GM12878 (cell line): ENCODE data around the gene POU6F2. TPM values are rescaled to one million over a fixed set of nuclear protein-coding genes. Genes with fewer than 3 reads are reported as not detected.

Experiments used
- ATAC-seq: fragments of 200-7000 bp; cut with Tn5 transposase; 3 replicates; pipeline ENCODE4 v1.9.1; 2020; ENCODE audit warnings: mild to moderate bottlenecking, moderate library complexity
- BruUV-seq: library from RNA; stranded (reverse); fragments of 400-500 nt; replicated peaks from 2 replicates; lab custom pipeline; 2021; lab: Mats Ljungman, UMichigan
- CTCF ChIA-PET: fragments of 300-600 bp; sonication (Branson Sonifier 250); formaldehyde crosslinking; extraction: SDS; loops from one replicate; lab custom pipeline; 2021; ENCODE audit warnings: inconsistent platforms; lab: Yijun Ruan, JAX
- POLR2A ChIA-PET: fragments of 350-600 bp; formaldehyde crosslinking; extraction: SDS; loops from one replicate; lab custom pipeline; 2021; ENCODE audit warnings: inconsistent platforms; lab: Charles Lee
- RAD21 ChIA-PET: fragments of 300-600 bp; sonication (Branson Sonifier 250); formaldehyde crosslinking; loops from one replicate; lab custom pipeline; 2023; ENCODE audit warnings: antibody characterized with exemption; ENCODE audit not compliant: unreplicated experiment; lab: Charles Lee
- SMC1A ChIA-PET: fragments of 300-600 bp; sonication (Branson Sonifier 250); formaldehyde crosslinking; loops from one replicate; lab custom pipeline; 2023; ENCODE audit not compliant: unreplicated experiment, uncharacterized antibody; lab: Charles Lee
- DNase-seq: peaks from one replicate; pipeline ENCODE4 v3.0.0-alpha.2; 2011; ENCODE audit warnings: low read depth, low spot score
- FAIRE-seq: peaks from 3 replicates; lab custom pipeline; 2011; peaks lifted over from hg19 to GRCh38; lab: Jason Lieb, UNC
- H2AFZ ChIP-seq: 2 replicates; pipeline ENCODE4 v1.6.0; 2011; ENCODE audit warnings: low read depth, low read length, control low read depth; ENCODE audit not compliant: control insufficient read depth
- H3K27ac ChIP-seq: 2 replicates; pipeline ENCODE4 v1.5.1; 2011; ENCODE audit warnings: control low read depth; ENCODE audit not compliant: control insufficient read depth, insufficient read depth
- H3K27me3 ChIP-seq, 2 experiments: replicated peaks in 1 of 2; 2 replicates each; pipeline versions ENCODE4 v1.6.0 to v1.6.1; 2011; ENCODE audit warnings: low read length in 1 of 2; ENCODE audit not compliant: control insufficient read depth in 2 of 2, insufficient read depth in 2 of 2
- H3K36me3 ChIP-seq, 2 experiments: 2 replicates each; pipeline ENCODE4 v1.5.1; 2011; ENCODE audit warnings: low read length in 1 of 2; ENCODE audit not compliant: control insufficient read depth in 2 of 2, insufficient read depth in 2 of 2
- H3K4me1 ChIP-seq: 2 replicates; pipeline ENCODE4 v1.6.1; 2011; ENCODE audit warnings: mild to moderate bottlenecking, low read length, moderate library complexity, mixed read lengths; ENCODE audit not compliant: control insufficient read depth, insufficient read depth
- H3K4me2 ChIP-seq: 2 replicates; pipeline ENCODE4 v1.6.0; 2011; ENCODE audit warnings: control low read depth; ENCODE audit not compliant: control insufficient read depth, insufficient read depth
- H3K4me3 ChIP-seq: fragments of 200-600 bp; sonication (generic); 2 replicates; pipeline ENCODE4 v1.5.1; 2016
- H3K79me2 ChIP-seq: 2 replicates; pipeline ENCODE4 v1.6.0; 2011; ENCODE audit warnings: low read length; ENCODE audit not compliant: control insufficient read depth, insufficient read depth
- H3K9ac ChIP-seq: 2 replicates; pipeline ENCODE4 v1.8.0; 2011; ENCODE audit warnings: low read length, control low read depth, mixed read lengths; ENCODE audit not compliant: control insufficient read depth, insufficient read depth
- H3K9me3 ChIP-seq: replicated peaks from 3 replicates; pipeline ENCODE4 v1.5.1; 2011; ENCODE audit warnings: mild to moderate bottlenecking, low read length; ENCODE audit not compliant: control insufficient read depth, insufficient read depth
- H4K20me1 ChIP-seq: 2 replicates; pipeline ENCODE4 v1.6.0; 2011; ENCODE audit not compliant: control insufficient read depth, insufficient read depth
- ASH2L ChIP-seq: fragments of 300-600, 200-600 bp; sonication (generic); IDR thresholded peaks from 2 replicates; pipeline ENCODE4 v1.6.1; 2017; ENCODE audit warnings: low read depth, mild to moderate bottlenecking, borderline replicate concordance
- CHD2 ChIP-seq: IDR thresholded peaks from 2 replicates; pipeline ENCODE4 v1.6.1; 2011; ENCODE audit warnings: low read depth, low read length, improper control_type of control experiment, borderline replicate concordance
- CREB1 ChIP-seq: IDR thresholded peaks from 2 replicates; pipeline ENCODE4 v1.6.1; 2012; ENCODE audit warnings: low read depth, mild to moderate bottlenecking, inconsistent platforms
- CREM ChIP-seq: IDR thresholded peaks from 2 replicates; pipeline ENCODE4 v1.6.1; 2014; ENCODE audit warnings: antibody characterized with exemption, low read depth
- IRF4 ChIP-seq: IDR thresholded peaks from 2 replicates; pipeline ENCODE4 v1.6.1; 2011; ENCODE audit warnings: low read depth, low read length
- JUNB ChIP-seq: IDR thresholded peaks from 2 replicates; pipeline ENCODE4 v1.6.1; 2016; ENCODE audit warnings: antibody characterized with exemption, mild to moderate bottlenecking
- KAT2A ChIP-seq: conservative IDR thresholded peaks from 2 replicates; pipeline ENCODE4 v1.6.1; 2011; ENCODE audit warnings: low read depth, low read length; ENCODE audit not compliant: control insufficient read depth
- NRF1 ChIP-seq: conservative IDR thresholded peaks from 2 replicates; pipeline ENCODE4 v1.6.1; 2011; ENCODE audit warnings: mild to moderate bottlenecking, low read depth, low read length, improper control_type of control experiment
- RFX5 ChIP-seq: IDR thresholded peaks from 2 replicates; pipeline ENCODE4 v1.6.1; 2011; ENCODE audit warnings: low read depth, low read length, improper control_type of control experiment
- YY1 ChIP-seq: IDR thresholded peaks from 2 replicates; pipeline ENCODE4 v1.6.1; 2011; ENCODE audit warnings: low read depth, mild to moderate bottlenecking, low read length
- ZBTB33 ChIP-seq: fragments of 450-650 bp; IDR thresholded peaks from 2 replicates; pipeline ENCODE4 v1.6.1; 2017; ENCODE audit warnings: mild to moderate bottlenecking
- WGBS: methylation state at CpG from one replicate; pipeline ENCODE4 v1.1.6; 2016; ENCODE audit warnings: low lambda C conversion rate; ENCODE audit not compliant: insufficient replicate concordance, insufficient coverage; ENCODE audit errors: missing lambda C conversion rate; 5-methylcytosine and 5-hydroxymethylcytosine counted together
- in situ Hi-C: fragments of 300-500 bp; cut with MboI; formaldehyde crosslinking; loops from 9 replicates; pipeline ENCODE4 v1.14.3; 2018; ENCODE audit warnings: mixed read lengths
- intact Hi-C: fragments of 100-400 bp; cut with micrococcal nuclease; formaldehyde crosslinking; loops from one replicate; pipeline ENCODE4 v1.14.2; 2022; ENCODE audit not compliant: unreplicated experiment
- polyA plus RNA-seq, 11 experiments: library from polyadenylated mRNA; depleted of rRNA in 4 of 11; unstranded in 6 of 11; stranded (reverse) in 5 of 11; fragments of >200 nt; fragmentation: Nextera tagmentation in 4 of 11; fragmentation: Illumina TruSeq in 1 of 11; extraction: Ambion mirVana in 4 of 11; extraction: Trizol in 1 of 11; gene quantifications; 1 replicate in 1 of 11; 2 replicates in 10 of 11; pipeline versions ENCODE4 v1.2.1 to v1.2.3, GENCODE V29; 2011 to 2016; ENCODE audit warnings: inconsistent platforms in 2 of 11, missing spikeins in 2 of 11, low read depth in 1 of 11
- total RNA-seq, 4 experiments: library from RNA; depleted of rRNA in 3 of 4; stranded (reverse); fragments of >200 nt in 3 of 4; fragmentation: Illumina TruSeq in 1 of 4; extraction: Trizol in 1 of 4; gene quantifications; 2 replicates each; pipeline versions ENCODE4 v1.2.1 to v1.2.3, GENCODE V29; 2013 to 2021
- TF ChIP-seq, protein P1 (sequence below): fragments of 450-650 bp; formaldehyde crosslinking; IDR thresholded peaks from 2 replicates; pipeline ENCODE4 v1.4.0; 2020; ENCODE audit warnings: mild to moderate bottlenecking, moderate library complexity
- TF ChIP-seq, protein P2 (sequence below): fragments of 450-650 bp; IDR thresholded peaks from 2 replicates; pipeline ENCODE4 v1.6.1; 2017; ENCODE audit warnings: antibody characterized with exemption, mild to moderate bottlenecking, moderate library complexity

Gene POU6F2
- total and polyA plus RNA-seq, 10 of the 15 experiments (the other 5 are each of a cell fraction or from before 2014, with no cell fraction given) = 0.10 TPM; not detected in 9

DNA sequence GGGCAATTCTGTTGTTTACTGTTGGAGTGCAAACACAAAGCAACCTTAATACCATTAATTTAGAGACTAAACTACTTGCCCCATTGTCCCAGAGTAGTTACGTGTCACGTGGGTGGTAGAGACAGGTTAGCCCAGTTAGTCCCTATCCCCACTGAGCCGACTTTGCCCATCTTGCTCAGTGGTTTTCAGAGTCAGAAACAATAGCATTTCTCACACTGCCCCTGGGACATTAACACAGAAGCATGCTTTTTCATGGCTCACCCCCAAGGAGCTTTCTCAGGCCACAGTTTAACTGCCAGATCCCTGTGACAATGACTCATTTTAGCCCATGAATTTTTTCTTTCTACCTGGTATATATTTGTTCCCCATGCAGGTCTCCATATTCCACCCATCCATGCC lies 271.0 kb downstream of the POU6F2 start (continued):
- TF ChIP-seq NRF1 (no peak), CREM (no peak), CHD2 (no peak), CREB1 (no peak), IRF4 (no peak)
- TF ChIP-seq, all 136 proteins: peak for 0

- Histone ChIP-seq H3K4me1 (no peaks in the 10 kb centered on the region), H3K4me2 (no peak overlapping the region), H3K27ac (no peak overlapping the region), H3K27me3 (no peaks in the 10 kb centered on the region; a peak in 1 of 4 replicates), H3K9me3 (no peaks in the 10 kb centered on the region), H3K9ac (no peak overlapping the region), H4K20me1 (no peaks in the 10 kb centered on the region), H3K4me3 (no peak overlapping the region), H3K36me3 (no peaks in the 10 kb centered on the region), H2AFZ (no peak overlapping the region), H3K79me2 (no peaks in the 10 kb centered on the region)
- no TSS peak for BruUV-seq
- RAD21 ChIA-PET = no interaction called here
- CTCF ChIA-PET = interaction anchor here (1.0 kb wide), 1 partner anchor 204 kb away, joined by 3 read pairs; no protein-coding TSS in a partner anchor
- no peak for ATAC-seq
- POLR2A ChIA-PET = no interaction called here
- SMC1A ChIA-PET = no interaction called here
- WGBS = 46% methylated on average over 9 of the region's 9 CpGs
- no peak for FAIRE-seq
- intact Hi-C loops = no loop called here
- no peak for DNase-seq
- in situ Hi-C loops = no loop called here
- TF ChIP-seq RFX5 (no peak), YY1 (no peak), ZBTB33 (no peak), JUNB (no peak), ASH2L (no peak), KAT2A (no peak)
- TF ChIP-seq, protein P1, sequence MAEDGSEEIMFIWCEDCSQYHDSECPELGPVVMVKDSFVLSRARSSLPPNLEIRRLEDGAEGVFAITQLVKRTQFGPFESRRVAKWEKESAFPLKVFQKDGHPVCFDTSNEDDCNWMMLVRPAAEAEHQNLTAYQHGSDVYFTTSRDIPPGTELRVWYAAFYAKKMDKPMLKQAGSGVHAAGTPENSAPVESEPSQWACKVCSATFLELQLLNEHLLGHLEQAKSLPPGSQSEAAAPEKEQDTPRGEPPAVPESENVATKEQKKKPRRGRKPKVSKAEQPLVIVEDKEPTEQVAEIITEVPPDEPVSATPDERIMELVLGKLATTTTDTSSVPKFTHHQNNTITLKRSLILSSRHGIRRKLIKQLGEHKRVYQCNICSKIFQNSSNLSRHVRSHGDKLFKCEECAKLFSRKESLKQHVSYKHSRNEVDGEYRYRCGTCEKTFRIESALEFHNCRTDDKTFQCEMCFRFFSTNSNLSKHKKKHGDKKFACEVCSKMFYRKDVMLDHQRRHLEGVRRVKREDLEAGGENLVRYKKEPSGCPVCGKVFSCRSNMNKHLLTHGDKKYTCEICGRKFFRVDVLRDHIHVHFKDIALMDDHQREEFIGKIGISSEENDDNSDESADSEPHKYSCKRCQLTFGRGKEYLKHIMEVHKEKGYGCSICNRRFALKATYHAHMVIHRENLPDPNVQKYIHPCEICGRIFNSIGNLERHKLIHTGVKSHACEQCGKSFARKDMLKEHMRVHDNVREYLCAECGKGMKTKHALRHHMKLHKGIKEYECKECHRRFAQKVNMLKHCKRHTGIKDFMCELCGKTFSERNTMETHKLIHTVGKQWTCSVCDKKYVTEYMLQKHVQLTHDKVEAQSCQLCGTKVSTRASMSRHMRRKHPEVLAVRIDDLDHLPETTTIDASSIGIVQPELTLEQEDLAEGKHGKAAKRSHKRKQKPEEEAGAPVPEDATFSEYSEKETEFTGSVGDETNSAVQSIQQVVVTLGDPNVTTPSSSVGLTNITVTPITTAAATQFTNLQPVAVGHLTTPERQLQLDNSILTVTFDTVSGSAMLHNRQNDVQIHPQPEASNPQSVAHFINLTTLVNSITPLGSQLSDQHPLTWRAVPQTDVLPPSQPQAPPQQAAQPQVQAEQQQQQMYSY (CRISPR knock-in tag) = no peak
- TF ChIP-seq, protein P2, sequence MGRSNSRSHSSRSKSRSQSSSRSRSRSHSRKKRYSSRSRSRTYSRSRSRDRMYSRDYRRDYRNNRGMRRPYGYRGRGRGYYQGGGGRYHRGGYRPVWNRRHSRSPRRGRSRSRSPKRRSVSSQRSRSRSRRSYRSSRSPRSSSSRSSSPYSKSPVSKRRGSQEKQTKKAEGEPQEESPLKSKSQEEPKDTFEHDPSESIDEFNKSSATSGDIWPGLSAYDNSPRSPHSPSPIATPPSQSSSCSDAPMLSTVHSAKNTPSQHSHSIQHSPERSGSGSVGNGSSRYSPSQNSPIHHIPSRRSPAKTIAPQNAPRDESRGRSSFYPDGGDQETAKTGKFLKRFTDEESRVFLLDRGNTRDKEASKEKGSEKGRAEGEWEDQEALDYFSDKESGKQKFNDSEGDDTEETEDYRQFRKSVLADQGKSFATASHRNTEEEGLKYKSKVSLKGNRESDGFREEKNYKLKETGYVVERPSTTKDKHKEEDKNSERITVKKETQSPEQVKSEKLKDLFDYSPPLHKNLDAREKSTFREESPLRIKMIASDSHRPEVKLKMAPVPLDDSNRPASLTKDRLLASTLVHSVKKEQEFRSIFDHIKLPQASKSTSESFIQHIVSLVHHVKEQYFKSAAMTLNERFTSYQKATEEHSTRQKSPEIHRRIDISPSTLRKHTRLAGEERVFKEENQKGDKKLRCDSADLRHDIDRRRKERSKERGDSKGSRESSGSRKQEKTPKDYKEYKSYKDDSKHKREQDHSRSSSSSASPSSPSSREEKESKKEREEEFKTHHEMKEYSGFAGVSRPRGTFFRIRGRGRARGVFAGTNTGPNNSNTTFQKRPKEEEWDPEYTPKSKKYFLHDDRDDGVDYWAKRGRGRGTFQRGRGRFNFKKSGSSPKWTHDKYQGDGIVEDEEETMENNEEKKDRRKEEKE = no peak
These were observed 272.0 kb downstream of the POU6F2 start for GRCh38 chr7:39249635-39250152.
